Adrenal gland (tissue), 12 donors: ENCODE measurements around the gene SRSF2. TPM values are rescaled to one million over a fixed set of nuclear protein-coding genes. Genes with fewer than 3 reads are reported as not detected.

ENCODE experiments used
- DNase-seq, 7 donors: peaks; one replicate each; pipeline ENCODE4 v3.0.0-alpha.2; 2019 to 2020
- H3K27ac ChIP-seq, 5 donors: fragments of 200-600 bp; sonication (generic) in 4 of 5; 1 replicate in 3 of 5; 2 replicates in 2 of 5; pipeline versions ENCODE4 v1.5.1 to v1.8.0; 2016 to 2020; ENCODE audit warnings: mild to moderate bottlenecking in 1 of 5
- H3K27me3 ChIP-seq: fragments of 200-600 bp; 2 replicates; pipeline ENCODE4 v1.8.0; 2021
- H3K36me3 ChIP-seq, 2 donors: fragments of 200-600 bp; replicated peaks in 1 of 2; 1 replicate in 1 of 2; 2 replicates in 1 of 2; pipeline versions ENCODE4 v1.5.1 to v1.8.0; 2018 to 2022
- H3K4me1 ChIP-seq, 2 donors: fragments of 200-600 bp; replicated peaks in 1 of 2; 1 replicate in 1 of 2; 2 replicates in 1 of 2; pipeline versions ENCODE4 v1.5.1 to v1.8.0; 2018 to 2021
- H3K4me3 ChIP-seq, 4 donors: fragments of 200-600 bp; sonication (generic) in 3 of 4; one replicate each; pipeline ENCODE4 v1.5.1; 2016 to 2018
- H3K9me3 ChIP-seq, 3 donors: fragments of 200-600 bp; sonication (generic) in 1 of 3; replicated peaks in 1 of 3; 1 replicate in 2 of 3; 2 replicates in 1 of 3; pipeline versions ENCODE4 v1.5.1 to v1.8.0; 2016 to 2021
- POLR2A ChIP-seq, 2 donors: fragments of 450-650 bp; IDR thresholded peaks; one replicate each; pipeline ENCODE4 v1.6.1; 2017; ENCODE audit warnings: antibody characterized with exemption in 2 of 2, mild to moderate bottlenecking in 2 of 2, moderate library complexity in 1 of 2
- WGBS, 4 donors: extraction: QIAGEN DNeasy Blood & Tissue Kit in 2 of 4; methylation state at CpG; one replicate each; pipeline versions ENCODE4 v1.1.5 to v1.1.7; 2013 to 2017; 5-methylcytosine and 5-hydroxymethylcytosine counted together
- intact Hi-C, 2 donors: fragments of 100-400 bp; cut with DNase I; formaldehyde crosslinking; loops; one replicate each; pipeline versions ENCODE4 v1.14.1 to v1.15.0; 2022 to 2023
- polyA plus RNA-seq, 3 donors: library from polyadenylated mRNA; stranded (reverse); fragments of 200-250 nt in 2 of 3; fragments of 350-450 nt in 1 of 3; fragmentation: Illumina TruSeq in 1 of 3; extraction: RNeasy Lipid Tissue Mini Kit (QIAGEN cat#74804) in 1 of 3; gene quantifications; one replicate each; pipeline ENCODE4 v1.2.3, GENCODE V29; 2013 to 2014
- total RNA-seq, 9 donors: library from RNA; depleted of rRNA in 4 of 9; stranded (reverse); fragments of >200 nt in 4 of 9; fragments of 120-200 nt in 1 of 9; fragmentation: NEBNext Ultra II Directional in 1 of 9; extraction: Animal tissue kit (Norgen Biotek cat#: 25700) in 1 of 9; gene quantifications; one replicate each; pipeline versions ENCODE4 v1.1.0 to v1.2.4, GENCODE V29; 2013 to 2023
- TF ChIP-seq, protein P1 (sequence below), 6 experiments: fragments of 450-650 bp in 4 of 6; fragments of 200-600 bp in 2 of 6; sonication (generic) in 1 of 6; IDR thresholded peaks; 1 replicate in 5 of 6; 2 replicates in 1 of 6; pipeline versions ENCODE4 v1.5.1 to v1.8.0; 2016 to 2021; ENCODE audit warnings: antibody characterized with exemption in 6 of 6, mild to moderate bottlenecking in 2 of 6, moderate library complexity in 1 of 6
- donor health status: healthy with polysubstance abuse.
- donor health status: Bipolar disorder and iron deficiency.
- donor health status: DM: yes; HTN: yes; CAD: no.
- donor health status: DM: no; HTN: no; CAD: no.
- donor health status: DM: no; HTN: no; CAD: no.
- donor health status: DM: yes; HTN: yes; CAD: no.

Gene SRSF2
- total and polyA plus RNA-seq, 12 donors, result 103 to 269 (median 194) TPM

DNA sequence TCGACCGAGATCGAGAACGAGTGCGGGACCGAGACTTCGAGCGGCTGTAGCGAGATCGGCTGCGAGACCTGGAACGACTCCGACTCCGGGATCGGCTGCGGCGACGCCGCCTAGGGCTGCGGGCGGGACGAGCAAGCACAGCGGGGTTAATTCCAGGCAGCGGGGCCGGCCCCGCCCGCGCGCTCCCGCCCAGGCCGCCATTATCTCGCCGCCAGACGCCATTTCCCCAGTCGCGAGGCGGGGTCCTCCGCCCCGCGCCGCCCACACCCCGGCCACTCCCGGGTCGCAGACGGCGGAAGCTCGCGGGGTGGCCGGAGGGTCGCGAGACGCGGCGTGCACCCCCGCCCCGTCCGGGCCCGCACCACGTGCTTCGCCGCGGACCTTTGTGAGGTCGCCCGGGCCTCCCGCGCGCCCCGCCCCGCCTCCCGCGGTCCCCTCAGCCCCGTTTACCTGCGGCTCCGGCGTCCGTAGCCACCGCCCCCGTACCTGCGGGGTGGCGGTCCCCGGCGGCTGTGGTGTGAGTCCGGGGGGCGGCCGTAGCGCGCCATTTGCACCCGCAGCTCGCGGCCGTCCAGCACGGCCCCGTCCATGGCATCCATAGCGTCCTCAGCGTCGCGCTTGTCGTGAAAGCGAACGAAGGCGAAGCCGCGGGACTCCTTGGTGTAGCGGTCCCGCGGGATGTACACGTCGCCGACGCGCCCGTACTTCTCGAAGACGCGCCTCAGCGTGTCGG is 616 bp downstream of the SRSF2 start:
- 0% methylated on average over 5 to 117 of the region's 117 CpGs for WGBS, 4 donors
- H3K27ac ChIP-seq, result peak overlapping the region; percentile 96 to 100 (median 99)
- H3K27me3 ChIP-seq, result no peaks in the 10 kb centered on the region
- peak; percentile 9 to 68 for TF ChIP-seq POLR2A (IDR thresholded peaks at IDR 0.05)
- TF ChIP-seq, protein P1, sequence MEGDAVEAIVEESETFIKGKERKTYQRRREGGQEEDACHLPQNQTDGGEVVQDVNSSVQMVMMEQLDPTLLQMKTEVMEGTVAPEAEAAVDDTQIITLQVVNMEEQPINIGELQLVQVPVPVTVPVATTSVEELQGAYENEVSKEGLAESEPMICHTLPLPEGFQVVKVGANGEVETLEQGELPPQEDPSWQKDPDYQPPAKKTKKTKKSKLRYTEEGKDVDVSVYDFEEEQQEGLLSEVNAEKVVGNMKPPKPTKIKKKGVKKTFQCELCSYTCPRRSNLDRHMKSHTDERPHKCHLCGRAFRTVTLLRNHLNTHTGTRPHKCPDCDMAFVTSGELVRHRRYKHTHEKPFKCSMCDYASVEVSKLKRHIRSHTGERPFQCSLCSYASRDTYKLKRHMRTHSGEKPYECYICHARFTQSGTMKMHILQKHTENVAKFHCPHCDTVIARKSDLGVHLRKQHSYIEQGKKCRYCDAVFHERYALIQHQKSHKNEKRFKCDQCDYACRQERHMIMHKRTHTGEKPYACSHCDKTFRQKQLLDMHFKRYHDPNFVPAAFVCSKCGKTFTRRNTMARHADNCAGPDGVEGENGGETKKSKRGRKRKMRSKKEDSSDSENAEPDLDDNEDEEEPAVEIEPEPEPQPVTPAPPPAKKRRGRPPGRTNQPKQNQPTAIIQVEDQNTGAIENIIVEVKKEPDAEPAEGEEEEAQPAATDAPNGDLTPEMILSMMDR (IDR thresholded peaks at IDR 0.05), result peak in 3 of 6 experiments; percentile 14 to 32 (median 31)
- intact Hi-C loops, result no loop called here
- DNase-seq, result peak; percentile 79 to 88 (median 84)
- H3K4me1 ChIP-seq, result peaks cover 32 to 71% of the 10 kb centered on the region in 2 donors
- H3K9me3 ChIP-seq, result no peaks in the 10 kb centered on the region
- peaks cover 0 to 44% of the 10 kb centered on the region in 2 donors for H3K36me3 ChIP-seq
- H3K4me3 ChIP-seq, result peak overlapping the region; percentile 83 to 98 (median 92)

DNA sequence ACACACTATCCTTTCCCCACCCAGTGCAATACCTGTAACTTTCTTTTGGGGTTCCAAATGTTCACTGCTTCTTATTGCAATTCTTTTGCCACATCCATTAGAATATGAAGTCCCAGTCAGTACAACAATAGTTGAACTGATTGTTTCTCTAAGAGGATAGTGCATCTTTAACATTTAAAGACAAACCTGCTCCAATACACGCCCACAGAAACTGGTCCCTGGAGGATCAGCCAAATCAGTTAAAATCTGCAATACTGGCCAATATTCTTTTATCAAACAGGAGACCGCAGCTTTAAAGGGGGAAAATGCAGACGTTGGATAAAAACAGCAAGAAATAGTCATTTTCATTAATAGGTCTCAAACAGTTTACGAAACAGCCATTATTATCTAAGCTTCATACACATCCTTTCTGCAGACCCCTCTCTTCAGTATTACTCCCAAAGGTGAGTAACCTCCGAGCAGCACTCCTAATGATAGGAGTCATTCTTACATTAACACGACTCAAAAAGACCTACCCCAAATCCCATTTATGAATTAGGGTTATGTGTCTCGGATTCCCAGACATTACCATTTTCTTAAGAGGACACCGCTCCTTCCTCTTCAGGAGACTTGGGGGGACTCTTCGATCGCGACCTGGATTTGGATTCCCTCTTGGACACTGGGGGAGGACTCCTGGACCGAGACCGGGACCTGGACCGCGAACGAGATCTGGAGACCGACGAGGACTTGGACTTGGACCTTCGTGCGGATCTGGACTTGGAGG is 1.4 kb downstream of the SRSF2 start:
- H3K9me3 ChIP-seq, result no peaks in the 10 kb centered on the region
- DNase-seq, result no peak
- intact Hi-C loops, result no loop called here
- H3K4me3 ChIP-seq, result peak overlapping the region; percentile 14 to 98 (median 90)
- no peak for TF ChIP-seq POLR2A (IDR thresholded peaks at IDR 0.05)
- TF ChIP-seq, protein P1 (IDR thresholded peaks at IDR 0.05), result no peak
- WGBS, 4 donors, result 0 to 1% (median 1%) methylated on average over 8 to 20 of the region's 20 CpGs
- peaks cover 0 to 50% of the 10 kb centered on the region in 2 donors for H3K36me3 ChIP-seq
- no peaks in the 10 kb centered on the region for H3K27me3 ChIP-seq
- peaks cover 32 to 75% of the 10 kb centered on the region in 2 donors for H3K4me1 ChIP-seq
- peak overlapping the region; percentile 96 to 100 (median 99) for H3K27ac ChIP-seq

DNA sequence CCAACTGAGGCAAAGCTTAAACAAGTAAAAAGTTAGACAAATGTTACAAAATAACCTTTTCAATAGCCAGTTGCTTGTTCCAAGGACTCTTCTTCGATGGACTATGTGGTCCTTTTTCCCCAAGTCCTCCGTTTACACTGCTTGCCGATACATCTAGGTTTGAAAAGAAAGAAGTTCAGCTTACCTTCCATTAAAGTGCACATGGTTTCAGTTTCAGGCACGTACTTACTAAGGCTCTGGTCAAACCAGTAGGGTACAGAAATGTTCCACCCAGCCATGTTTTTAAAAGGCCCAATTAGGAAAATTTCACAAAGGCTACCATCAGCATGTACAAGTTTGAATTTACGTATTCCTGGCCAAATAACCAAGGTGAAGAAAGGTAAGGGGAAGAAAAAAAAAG is 2.1 kb downstream of the SRSF2 start:
- no peaks in the 10 kb centered on the region for H3K9me3 ChIP-seq
- TF ChIP-seq, protein P1 (IDR thresholded peaks at IDR 0.05), result no peak
- TF ChIP-seq POLR2A (IDR thresholded peaks at IDR 0.05), result no peak
- no peaks in the 10 kb centered on the region for H3K27me3 ChIP-seq
- peaks cover 0 to 55% of the 10 kb centered on the region in 2 donors for H3K36me3 ChIP-seq
- peak overlapping the region in 2 of 5 donors; percentile 98 to 99 for H3K27ac ChIP-seq
- 8 to 12% (median 12%) methylated on average over 5 of the region's 5 CpGs for WGBS, 4 donors
- intact Hi-C loops, result no loop called here
- peak overlapping the region in 1 of 4 donors; percentile 83 for H3K4me3 ChIP-seq
- no peak for DNase-seq
- H3K4me1 ChIP-seq, result peaks cover 32 to 67% of the 10 kb centered on the region in 2 donors
